GM19328 (cell line): ENCODE data around the gene OR2D3.
"Not testable (repeated sequence)": the region's sequence is repeated elsewhere in the genome, so short reads cannot be mapped to it uniquely, and the experiment has no call there.

Experiments used
- ATAC-seq: cut with Tn5 transposase; IDR thresholded peaks from one replicate; pipeline ENCODE4 v1.9.1; 2021; ENCODE audit warnings: mild to moderate bottlenecking, moderate library complexity; ENCODE audit not compliant: unreplicated experiment

OR2D3 gene

DNA sequence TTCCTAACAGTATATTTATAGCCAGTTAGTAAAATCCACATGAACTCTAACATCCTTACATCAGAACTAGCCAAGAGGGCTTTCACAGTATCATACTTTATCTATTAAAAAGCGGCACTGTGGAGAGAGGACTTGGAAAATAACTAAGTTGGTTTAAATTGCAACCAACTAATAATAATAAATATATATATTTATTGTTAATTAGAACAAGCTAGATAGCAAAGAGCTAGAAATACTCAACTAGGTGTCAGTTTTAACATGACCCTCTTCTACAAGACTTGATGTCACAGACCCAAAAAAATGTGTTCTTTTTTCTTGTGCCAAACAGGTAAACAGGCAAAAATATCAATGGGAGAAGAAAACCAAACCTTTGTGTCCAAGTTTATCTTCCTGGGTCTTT is at the start of gene OR2D3:
Gene OR2D3, plus strand, starts transcription at position 301 of the 400 bp plus-strand sequence. Its CDS starts 0 bp downstream, at position 301.
- no peak for ATAC-seq

GRCh38 chr11:6871278-6871677 is 49.5 kb upstream of the OR2D3 start:
- ATAC-seq, result no peak

GRCh38 chr11:6875761-6876160 is 45.0 kb upstream of the OR2D3 start:
- no peak for ATAC-seq

GRCh38 chr11:6876325-6876724 is 44.5 kb upstream of the OR2D3 start, which contains the start of gene OR10A4:
Gene OR10A4 (plus strand): TSS chr11:6876625. CDS start chr11:6876648, 23 bp downstream.
- no peak for ATAC-seq

DNA sequence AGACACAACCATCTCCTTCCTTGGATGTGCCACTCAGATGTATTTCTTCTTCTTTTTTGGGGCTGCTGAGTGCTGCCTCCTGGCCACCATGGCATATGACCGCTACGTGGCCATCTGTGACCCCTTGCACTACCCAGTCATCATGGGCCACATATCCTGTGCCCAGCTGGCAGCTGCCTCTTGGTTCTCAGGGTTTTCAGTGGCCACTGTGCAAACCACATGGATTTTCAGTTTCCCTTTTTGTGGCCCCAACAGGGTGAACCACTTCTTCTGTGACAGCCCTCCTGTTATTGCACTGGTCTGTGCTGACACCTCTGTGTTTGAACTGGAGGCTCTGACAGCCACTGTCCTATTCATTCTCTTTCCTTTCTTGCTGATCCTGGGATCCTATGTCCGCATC is 43.9 kb upstream of the OR2D3 start:
- no peak for ATAC-seq

GRCh38 chr11:6882751-6883150 is 38.1 kb upstream of the OR2D3 start:
- ATAC-seq, result no peak

- not testable (repeated sequence) for ATAC-seq
Observed at GRCh38 chr11:6887711-6888110, 33.1 kb upstream of the OR2D3 start.

GRCh38 chr11:6888830-6889229 is 32.0 kb upstream of the OR2D3 start:
- no peak for ATAC-seq

DNA sequence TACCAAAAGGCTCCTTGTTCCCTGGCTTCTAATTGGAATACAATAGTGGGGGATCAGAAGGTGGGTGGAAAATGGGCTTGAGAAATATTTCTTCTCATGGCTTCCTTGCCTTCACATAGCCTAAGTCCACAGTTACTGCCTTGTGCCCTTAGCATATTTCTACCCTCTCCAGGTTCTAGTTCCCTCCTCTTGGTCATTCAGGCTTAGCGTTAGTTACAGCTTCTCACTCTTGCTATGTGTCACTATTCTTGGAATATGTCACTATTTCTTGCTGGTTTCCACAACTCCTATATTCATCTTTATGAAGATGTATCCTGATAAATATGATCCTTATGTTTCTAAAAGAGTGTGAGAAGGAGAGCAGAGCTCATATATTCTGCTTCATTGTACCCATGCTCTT is 31.0 kb upstream of the OR2D3 start:
- no peak for ATAC-seq

DNA sequence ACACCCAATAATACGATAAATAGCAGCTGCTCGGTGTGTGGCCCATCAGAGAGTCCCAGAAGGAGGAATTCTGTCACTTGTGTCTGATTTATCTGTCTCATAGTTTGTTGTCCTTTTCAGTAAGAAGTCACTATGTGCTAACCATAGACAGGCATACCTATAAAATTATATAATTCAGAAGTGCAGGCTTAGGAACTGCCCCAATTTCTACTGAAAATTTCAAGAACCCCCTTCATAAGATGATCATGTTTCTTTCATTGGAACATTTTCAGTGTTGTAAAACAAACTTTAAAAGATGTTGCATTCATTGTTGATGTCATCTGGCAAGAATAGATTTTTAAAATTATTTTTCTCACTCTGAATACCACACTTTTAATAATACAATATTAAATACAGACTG is 28.4 kb upstream of the OR2D3 start, which contains the start of gene OR2D2:
Gene OR2D2, minus strand, starts transcription at position 101 of the 400 bp plus-strand sequence. Its CDS starts 0 bp downstream, at position 101.
- no peak for ATAC-seq

DNA sequence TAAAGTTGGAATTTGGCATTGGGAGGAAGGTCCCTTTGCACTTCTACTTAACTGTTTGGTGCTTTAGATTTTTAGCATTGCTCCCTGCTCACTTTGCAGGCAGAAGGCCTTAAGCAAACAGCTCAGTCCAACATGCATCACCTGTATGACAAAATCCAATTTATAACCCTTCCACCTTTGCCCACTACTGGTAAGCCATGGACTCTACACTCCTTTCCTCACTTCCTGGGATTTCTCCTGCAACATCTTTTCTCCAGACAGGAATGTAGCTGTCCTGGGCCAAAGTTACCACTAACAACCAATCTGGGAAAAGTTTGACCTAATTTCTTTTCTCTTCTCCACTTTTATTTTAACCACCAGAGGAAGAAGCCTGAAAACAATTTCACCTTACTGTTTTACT is 26.7 kb upstream of the OR2D3 start:
- no peak for ATAC-seq

- peak; percentile 77 for ATAC-seq
Observed at GRCh38 chr11:6895010-6895409, 25.8 kb upstream of the OR2D3 start.

DNA sequence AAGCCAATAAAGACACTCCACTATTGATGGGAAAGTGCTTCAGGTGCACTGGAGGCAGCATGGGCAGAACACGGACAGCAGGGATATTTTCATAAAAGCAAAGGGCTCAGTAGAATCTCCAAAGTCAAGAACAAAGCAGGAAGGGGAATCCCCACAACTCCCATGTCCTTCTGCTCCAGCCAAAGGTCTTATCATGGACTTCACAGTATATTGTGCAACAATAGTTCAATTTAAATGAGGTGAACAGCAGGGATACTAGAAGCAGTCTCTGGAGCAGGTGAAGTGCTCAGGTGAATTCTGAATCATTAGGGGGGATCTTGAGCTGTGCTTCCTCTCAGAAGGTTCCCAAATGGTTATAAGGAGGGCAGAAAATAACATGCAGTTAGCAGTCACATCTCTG is 21.9 kb upstream of the OR2D3 start:
- no peak for ATAC-seq

DNA sequence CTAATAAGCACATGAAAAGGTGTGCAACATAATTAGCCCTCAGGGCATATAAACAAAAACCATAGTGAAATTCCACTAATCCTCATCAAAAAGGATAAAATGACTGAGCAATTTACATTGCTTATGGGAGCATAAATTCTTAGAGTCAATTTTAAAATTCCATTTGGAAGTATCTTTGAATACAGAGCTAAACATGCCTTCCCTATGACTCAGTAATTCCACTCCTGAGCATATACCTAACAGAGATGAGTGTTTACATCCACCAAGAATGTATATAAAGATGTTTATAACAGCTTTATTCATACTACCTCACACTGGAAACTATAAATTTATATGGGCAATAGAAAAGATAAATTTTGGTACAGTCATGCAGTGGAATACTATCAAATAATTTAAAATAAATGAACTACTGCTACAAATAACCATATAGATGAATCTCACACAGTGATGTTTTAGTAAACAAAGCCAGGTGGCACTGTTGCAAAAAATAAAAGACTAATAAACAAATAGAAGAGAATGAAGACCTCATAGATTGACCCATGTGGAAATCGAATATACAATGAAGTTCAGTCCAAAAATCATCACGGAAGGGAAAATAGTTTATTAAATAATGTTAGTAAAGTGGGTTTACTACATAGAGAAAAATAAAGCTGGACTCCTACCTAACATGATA is 20.3 kb upstream of the OR2D3 start:
- ATAC-seq, result no peak

- ATAC-seq, result not testable (repeated sequence)
Observed at GRCh38 chr11:6904804-6905203, 16.0 kb upstream of the OR2D3 start.

GRCh38 chr11:6911378-6911777 is 9.4 kb upstream of the OR2D3 start:
- ATAC-seq, result no peak

DNA sequence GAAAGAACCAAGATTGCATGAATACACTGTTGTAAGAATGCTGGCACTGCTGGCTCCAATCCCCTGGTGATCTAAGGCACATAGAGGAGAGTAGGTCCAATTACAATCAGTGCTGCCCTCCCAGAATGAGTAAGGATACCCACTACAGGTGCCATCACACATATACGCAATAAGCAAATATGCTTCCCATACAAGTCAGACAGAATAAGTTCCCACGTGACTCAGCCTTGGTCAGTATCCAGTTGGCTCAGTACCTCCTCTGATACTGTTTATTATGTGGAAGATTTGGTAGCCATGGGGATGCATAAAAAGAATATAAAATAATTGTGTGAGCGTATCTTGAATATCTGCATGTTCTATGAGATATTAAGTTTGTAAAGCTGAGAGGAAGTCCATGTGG is 8.9 kb upstream of the OR2D3 start:
- ATAC-seq, result no peak

DNA sequence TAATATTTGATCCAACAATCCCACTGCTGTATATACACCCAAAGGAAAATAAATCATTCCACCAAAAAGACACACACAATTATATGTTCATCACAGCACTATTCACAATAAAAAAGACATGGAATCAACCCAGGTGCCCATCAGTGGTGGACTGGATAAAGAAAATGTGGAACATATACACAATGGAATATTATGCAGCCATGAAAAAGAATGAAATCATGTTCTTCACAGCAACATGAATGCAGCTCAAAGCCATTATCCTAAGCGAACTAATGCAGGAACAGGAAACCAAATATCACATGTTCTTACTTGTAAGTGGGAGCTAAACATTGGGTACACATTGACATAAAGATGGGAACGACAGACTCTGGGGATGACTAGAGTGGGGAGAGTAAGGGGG is 1.1 kb upstream of the OR2D3 start:
- ATAC-seq, result no peak

DNA sequence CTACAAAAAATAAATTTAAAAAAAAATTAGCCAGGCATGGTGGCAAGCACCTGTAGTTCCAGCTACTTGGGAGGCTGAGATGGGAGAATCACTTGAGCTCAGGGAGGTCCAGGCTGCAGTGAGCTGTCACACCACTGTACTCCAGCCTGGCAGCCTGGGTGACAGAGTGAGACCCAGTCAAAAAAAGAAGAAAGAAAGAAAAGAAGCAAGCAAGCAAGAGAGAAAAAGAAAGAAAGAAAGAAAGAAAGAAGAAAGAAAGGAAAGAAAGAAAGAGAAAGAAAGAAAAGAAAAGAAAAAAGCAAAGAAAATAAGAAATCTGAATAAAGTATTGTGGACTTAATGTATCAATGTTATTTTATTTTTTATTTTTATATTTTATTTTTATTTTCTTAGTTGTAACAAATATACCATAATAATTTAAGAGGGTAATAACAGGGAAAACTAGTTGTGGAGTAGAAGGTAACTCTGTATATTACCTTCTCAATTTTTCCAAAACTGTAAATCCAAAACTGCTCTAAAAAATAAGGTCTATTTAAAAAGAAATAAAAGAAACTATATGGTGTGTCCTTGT is 4.3 kb downstream of the OR2D3 start:
- ATAC-seq, result no peak

GRCh38 chr11:6925636-6926207 is 4.9 kb downstream of the OR2D3 start:
- peak; percentile 8 for ATAC-seq

GRCh38 chr11:6926208-6927029 is 5.6 kb downstream of the OR2D3 start, which contains the start of gene ZNF215:
Gene ZNF215 (plus strand): TSS chr11:6926426. CDS start chr11:6932273, 5,847 bp downstream.
- ATAC-seq, result peak; percentile 63
